Right kidney (tissue), 9 donors: ENCODE data around the gene CGNL1.

Experiments
- DNase-seq: peaks from one replicate; pipeline ENCODE4 v3.0.0-alpha.2; 2016
- long read RNA-seq, 8 donors: transcript quantifications; one replicate each; lab custom pipeline, GENCODE V29; 2026

The CGNL1 gene
- long read RNA-seq, donor 1, full-length matches to known transcripts: 1 of 12 reads
- long read RNA-seq, donor 1, partial matches to known transcripts: 11 of 12 reads
- long read RNA-seq, donor 1, other reads (novel, unspliced or antisense): 0 of 12 reads
- long read RNA-seq, donor 2, partial matches to known transcripts: 5 of 5 reads
- long read RNA-seq, donor 2, other reads (novel, unspliced or antisense): 0 of 5 reads
- long read RNA-seq, donor 3, partial matches to known transcripts: 12 of 12 reads
- long read RNA-seq, donor 3, other reads (novel, unspliced or antisense): 0 of 12 reads
- long read RNA-seq, donor 4, full-length matches to known transcripts: 1 of 13 reads
- long read RNA-seq, donor 4, partial matches to known transcripts: 12 of 13 reads
- long read RNA-seq, donor 4, other reads (novel, unspliced or antisense): 0 of 13 reads
- long read RNA-seq, donor 5, partial matches to known transcripts: 9 of 9 reads
- long read RNA-seq, donor 5, other reads (novel, unspliced or antisense): 0 of 9 reads
- long read RNA-seq, donor 6, partial matches to known transcripts: 42 of 42 reads
- long read RNA-seq, donor 6, other reads (novel, unspliced or antisense): 0 of 42 reads
- long read RNA-seq, donor 7: 0 reads
- long read RNA-seq, donor 8, full-length matches to known transcripts: 1 of 30 reads
- long read RNA-seq, donor 8, partial matches to known transcripts: 29 of 30 reads
- long read RNA-seq, donor 8, other reads (novel, unspliced or antisense): 0 of 30 reads

- DNase-seq: peak; percentile 81
Measured at GRCh38 chr15:57375827-57376695, at the start of gene CGNL1. Gene CGNL1 (plus strand): TSS chr15:57376505. CDS start chr15:57438000, 61,495 bp downstream.

- no peak for DNase-seq
Measured at GRCh38 chr15:57327985-57328471, 48.3 kb upstream of the CGNL1 start.

GRCh38 chr15:57328479-57328878 lies 47.8 kb upstream of the CGNL1 start:
- no peak for DNase-seq

DNA sequence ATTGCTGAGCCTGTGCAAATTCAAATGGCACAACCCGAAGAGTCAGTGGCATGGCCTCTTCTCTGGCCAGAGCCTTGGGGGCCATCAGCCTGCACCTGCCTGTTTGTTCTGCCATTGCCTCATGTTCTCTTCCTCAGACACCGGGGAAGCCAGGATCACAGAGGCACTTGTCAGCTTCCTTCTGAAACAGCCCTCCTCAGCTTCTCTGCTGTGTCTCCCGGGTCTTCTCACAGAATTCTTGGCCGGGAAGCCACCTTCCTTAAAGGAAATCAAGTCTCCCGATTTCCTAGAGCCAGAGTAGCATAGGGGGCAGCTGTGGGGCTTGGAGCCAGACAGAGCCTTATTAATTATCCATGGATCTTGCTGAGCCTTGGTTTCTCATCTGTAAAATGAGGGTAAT lies 47.4 kb upstream of the CGNL1 start:
- DNase-seq: no peak

DNA sequence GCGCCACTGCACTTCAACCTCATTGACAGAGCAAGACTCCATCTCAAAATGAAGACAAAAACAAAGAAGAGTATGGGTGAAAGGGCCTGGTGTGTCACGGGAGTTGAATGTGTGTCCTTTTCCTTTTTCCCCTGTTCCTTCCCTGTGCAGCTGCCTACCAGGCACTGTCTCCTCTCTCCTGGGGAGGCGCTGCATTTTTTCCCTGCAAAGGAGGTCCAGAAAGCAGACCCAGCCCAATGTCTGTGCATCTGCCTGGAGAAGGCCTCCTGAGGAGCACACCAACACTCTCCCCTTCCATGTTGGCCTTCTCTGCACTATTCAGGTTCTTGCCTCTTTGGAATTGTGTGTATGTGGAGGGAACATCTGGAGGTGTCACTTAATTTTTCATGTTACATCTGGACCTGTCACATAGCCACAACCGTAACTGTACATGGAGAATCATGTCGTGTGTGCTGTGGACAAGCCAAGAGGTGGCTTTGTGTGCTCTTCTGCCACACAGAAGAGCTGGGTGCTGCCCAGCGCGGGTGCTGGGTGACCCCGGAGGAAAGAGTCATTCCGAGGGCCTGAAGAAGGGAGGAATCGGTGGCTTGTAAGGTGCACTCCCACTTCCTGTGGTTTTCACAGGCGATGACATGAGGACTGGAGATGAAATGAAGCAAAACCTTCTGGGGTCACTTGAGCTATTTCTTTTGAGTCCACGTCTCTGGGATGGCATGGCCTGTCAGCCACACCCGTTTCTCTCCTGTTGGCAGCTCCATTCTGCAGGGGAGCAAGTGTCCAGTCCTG lies 46.5 kb upstream of the CGNL1 start:
- DNase-seq: no peak

GRCh38 chr15:57330619-57331340 lies 45.5 kb upstream of the CGNL1 start:
- DNase-seq: no peak

DNA sequence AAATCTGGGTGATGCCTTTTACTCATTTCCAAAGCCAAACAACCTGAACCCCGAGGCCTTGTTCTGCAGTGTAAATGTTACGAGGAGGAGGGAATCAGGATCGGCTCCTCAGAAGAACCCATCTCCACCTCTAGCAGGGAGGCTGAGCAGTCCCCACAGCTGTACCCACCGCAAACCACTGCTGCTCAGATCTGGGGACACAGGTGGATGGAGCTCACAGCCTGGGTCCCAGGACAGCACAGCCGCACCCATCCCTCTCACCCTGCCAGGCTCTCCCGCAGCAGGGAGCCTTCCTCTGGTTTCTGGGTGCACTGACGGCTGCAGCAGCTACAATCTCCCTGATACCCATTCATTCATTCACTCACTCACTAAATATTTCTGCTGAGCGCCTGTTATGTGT lies 44.0 kb upstream of the CGNL1 start:
- DNase-seq: no peak

DNA sequence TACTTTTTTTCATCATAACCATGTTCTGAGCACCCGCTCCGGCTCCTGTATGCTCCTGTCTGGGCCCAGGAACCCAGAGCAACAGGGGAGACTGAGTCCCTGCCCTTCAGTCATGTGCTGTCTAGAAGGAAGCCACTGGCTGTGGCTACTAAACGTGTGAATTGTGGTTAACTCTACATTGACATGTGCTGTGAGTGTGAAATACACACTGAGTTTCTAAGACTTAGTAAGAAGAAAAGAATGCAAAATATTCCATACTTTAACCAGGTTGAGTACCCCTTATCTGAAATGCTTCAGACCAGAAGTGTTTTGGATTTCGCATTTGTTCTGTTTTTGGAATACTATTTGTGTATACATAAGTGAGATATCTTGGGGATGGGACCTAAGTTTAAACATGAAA lies 42.8 kb upstream of the CGNL1 start:
- DNase-seq: no peak

- DNase-seq: no peak
Measured at GRCh38 chr15:57334257-57334656, 42.0 kb upstream of the CGNL1 start.

DNA sequence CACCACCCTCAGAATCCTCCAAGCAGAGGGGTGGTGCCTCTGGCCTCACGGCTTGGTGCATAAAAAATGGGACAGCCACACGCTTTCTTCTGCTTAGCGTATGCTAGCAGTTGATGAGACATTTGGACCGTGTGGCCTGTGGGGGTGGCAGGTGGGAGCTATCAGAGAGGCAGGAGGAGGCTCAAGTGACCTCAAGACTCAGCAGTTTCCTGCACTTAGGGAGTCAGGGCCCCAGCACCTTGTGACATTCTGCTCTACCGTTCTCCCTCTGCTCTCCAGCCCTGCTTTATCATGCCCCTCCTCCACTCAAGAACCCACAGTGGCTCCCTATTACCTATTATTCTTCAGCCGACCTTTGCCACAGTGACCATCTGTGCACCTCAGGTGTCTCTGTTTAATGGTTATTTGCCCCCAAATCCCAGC lies 41.0 kb upstream of the CGNL1 start:
- no peak for DNase-seq

DNA sequence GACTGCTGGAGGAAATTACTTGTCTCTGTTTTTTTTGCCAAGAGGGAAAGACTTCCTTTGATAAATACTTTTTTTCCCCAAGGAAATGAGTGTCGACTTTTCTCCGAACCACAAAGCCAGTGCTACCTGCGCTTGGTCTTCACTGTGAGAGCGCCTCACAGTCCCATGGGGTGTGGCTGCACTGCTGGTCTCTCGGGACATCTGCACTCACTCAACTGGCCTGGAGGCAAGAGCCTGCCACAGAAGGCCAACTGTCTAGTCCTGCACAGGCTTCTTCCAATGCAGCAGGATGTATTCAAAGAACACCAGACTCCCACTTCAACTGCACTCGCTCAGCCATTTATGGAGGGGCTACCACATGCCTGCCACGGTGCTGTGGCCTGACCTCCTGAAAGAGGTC lies 40.6 kb upstream of the CGNL1 start:
- DNase-seq: no peak

DNA sequence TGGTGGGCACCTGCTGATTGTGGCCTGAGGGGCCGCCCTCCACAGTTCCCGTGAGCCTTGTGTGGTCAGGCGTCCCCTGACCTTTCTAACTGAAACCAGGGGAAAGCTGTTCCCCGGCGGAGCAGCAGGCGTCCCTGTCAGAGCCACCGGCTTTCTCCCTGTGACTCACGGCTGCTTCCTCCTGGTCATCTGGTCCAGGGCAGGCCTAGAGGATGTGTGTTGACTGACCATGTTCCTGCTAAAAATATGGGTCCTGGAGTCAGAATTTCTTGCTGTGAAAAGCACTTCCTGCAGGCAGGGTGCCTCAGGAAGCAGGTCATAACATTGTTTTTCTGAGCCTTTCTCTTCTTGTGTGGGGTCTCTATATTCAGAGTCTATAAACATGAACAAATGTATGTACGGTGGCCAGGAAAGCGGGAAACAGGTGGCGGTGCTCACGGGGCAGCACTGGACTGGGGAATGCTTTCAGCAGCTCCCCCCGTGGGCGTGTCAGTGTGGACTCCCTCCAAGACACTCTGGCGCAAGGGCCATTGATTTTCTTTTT lies 38.4 kb upstream of the CGNL1 start:
- no peak for DNase-seq

DNA sequence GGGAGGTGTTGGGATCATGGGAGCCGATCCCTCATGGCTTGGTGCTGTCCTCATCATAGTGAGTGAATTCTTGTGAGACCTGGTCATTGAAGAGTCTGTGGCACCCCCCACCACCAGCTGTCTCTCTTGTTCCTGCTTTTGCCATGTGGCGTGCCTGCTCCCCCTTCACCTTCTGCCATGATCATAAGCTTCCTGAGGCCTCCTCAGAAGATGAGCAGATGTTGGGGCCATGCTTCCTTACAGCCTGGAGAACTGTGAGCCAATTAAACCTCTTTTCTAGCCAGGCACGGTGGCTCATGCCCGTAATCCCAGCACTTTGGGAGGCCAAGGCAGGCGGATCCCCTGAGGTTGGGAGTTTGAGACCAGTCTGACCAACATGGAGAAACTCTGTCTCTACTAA lies 37.0 kb upstream of the CGNL1 start:
- DNase-seq: no peak

- DNase-seq: peak; percentile 70
Measured at GRCh38 chr15:57340682-57341259, 35.5 kb upstream of the CGNL1 start.

- no peak for DNase-seq
Measured at GRCh38 chr15:57343048-57343447, 33.3 kb upstream of the CGNL1 start.

DNA sequence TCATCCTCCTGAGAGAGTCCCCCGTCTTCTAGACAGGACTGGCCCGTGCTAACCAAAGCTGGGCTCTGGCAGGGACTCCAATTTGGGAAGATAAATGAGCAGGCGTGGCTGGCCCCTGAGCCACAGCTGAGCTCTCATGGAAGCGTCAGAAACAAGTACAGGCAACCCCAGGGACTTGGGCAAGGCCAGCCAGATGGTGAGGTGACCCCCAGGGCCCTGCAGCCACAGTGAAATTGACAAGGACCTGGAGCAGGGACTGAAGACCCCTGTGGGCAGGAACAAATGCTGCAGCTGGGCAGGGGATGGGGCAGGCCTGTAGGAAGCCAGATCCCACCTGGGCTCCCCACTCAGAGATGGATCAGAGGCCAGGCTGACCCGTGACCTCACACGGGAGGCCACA lies 32.8 kb upstream of the CGNL1 start:
- DNase-seq: no peak

DNA sequence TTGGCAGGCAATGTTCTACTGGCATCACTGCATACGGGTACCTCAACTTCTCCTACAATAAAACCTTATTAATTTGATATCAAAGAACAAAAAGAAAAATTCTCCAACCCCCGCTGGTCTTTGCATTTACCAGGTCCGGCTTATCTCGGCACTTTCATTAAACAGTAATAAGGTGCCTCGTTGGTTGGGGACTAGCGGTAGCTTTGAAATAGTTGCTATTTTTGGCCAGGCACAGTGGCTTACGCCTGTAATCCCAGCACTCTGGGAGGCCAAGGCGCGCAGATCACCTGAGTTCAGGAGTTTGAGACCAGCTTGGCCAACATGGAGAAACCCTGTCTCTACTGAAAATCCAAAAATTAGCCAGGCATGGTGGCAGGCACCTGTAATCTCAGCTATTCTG lies 32.0 kb upstream of the CGNL1 start:
- DNase-seq: no peak

GRCh38 chr15:57345584-57345983 lies 30.7 kb upstream of the CGNL1 start:
- no peak for DNase-seq

GRCh38 chr15:57348081-57348480 lies 28.2 kb upstream of the CGNL1 start:
- DNase-seq: no peak
